Neuronal stem cell (in vitro differentiated cells): ENCODE measurements around the gene PER2.

ENCODE experiments used
- DNase-seq: peaks from one replicate; pipeline ENCODE4 v3.0.0-alpha.2; 2013; ENCODE audit warnings: low spot score
- H2AFZ ChIP-seq: one replicate; pipeline ENCODE4 v1.6.1; 2013; ENCODE audit warnings: mild to moderate bottlenecking, low read length, inconsistent platforms
- H2AK5ac ChIP-seq: 2 replicates; pipeline ENCODE4 v1.6.1; 2013; ENCODE audit warnings: low read depth, mild to moderate bottlenecking, inconsistent platforms, low read length, moderate library complexity, mixed read lengths
- H2BK120ac ChIP-seq: 2 replicates; pipeline ENCODE4 v1.6.1; 2013; ENCODE audit warnings: low read depth, mild to moderate bottlenecking, inconsistent platforms, low read length, moderate library complexity, mixed read lengths
- H2BK12ac ChIP-seq: one replicate; pipeline ENCODE4 v1.6.1; 2013; ENCODE audit warnings: low read length, inconsistent platforms
- H2BK15ac ChIP-seq: 2 replicates; pipeline ENCODE4 v1.6.1; 2013; ENCODE audit warnings: mild to moderate bottlenecking, low read length, inconsistent platforms, mixed read lengths
- H2BK5ac ChIP-seq: one replicate; pipeline ENCODE4 v1.6.1; 2013; ENCODE audit warnings: inconsistent platforms, mild to moderate bottlenecking, low read length, moderate library complexity
- H3K14ac ChIP-seq: one replicate; pipeline ENCODE4 v1.6.1; 2013; ENCODE audit warnings: low read length, inconsistent platforms
- H3K18ac ChIP-seq: 2 replicates; pipeline ENCODE4 v1.6.1; 2013; ENCODE audit warnings: low read length, inconsistent platforms
- H3K23ac ChIP-seq: 2 replicates; pipeline ENCODE4 v1.6.1; 2013; ENCODE audit warnings: low read depth, mild to moderate bottlenecking, mixed read lengths, low read length, inconsistent platforms; ENCODE audit not compliant: poor library complexity
- H3K27ac ChIP-seq: replicated peaks from 3 replicates; pipeline ENCODE4 v1.5.1; 2013; ENCODE audit warnings: low read length, inconsistent platforms
- H3K27me3 ChIP-seq, 3 experiments: 2 replicates each; pipeline ENCODE4 v1.6.1; 2013; ENCODE audit warnings: low read length in 3 of 3, mild to moderate bottlenecking in 2 of 3, inconsistent platforms in 1 of 3, low read depth in 1 of 3, mixed read lengths in 1 of 3, moderate library complexity in 1 of 3; ENCODE audit not compliant: control insufficient read depth in 3 of 3, insufficient read depth in 3 of 3
- H3K36me3 ChIP-seq, 2 donors: replicated peaks in 1 of 2; 2 replicates each; pipeline ENCODE4 v1.6.1; 2013; ENCODE audit warnings: low read length in 2 of 2; ENCODE audit not compliant: control insufficient read depth in 2 of 2, insufficient read depth in 2 of 2
- H3K4ac ChIP-seq: 2 replicates; pipeline ENCODE4 v1.6.1; 2013; ENCODE audit warnings: inconsistent platforms, mild to moderate bottlenecking, low read length, moderate library complexity
- H3K4me1 ChIP-seq, 2 donors: 1 replicate in 1 of 2; 2 replicates in 1 of 2; pipeline ENCODE4 v1.6.1; 2013; ENCODE audit warnings: low read length in 2 of 2, low read depth in 1 of 2; ENCODE audit not compliant: control insufficient read depth in 2 of 2, insufficient read depth in 1 of 2
- H3K4me2 ChIP-seq: one replicate; pipeline ENCODE4 v1.6.1; 2013; ENCODE audit warnings: mild to moderate bottlenecking, low read length, inconsistent platforms; ENCODE audit not compliant: insufficient read depth, poor library complexity, severe bottlenecking
- H3K4me3 ChIP-seq, 2 donors: 2 replicates each; pipeline ENCODE4 v1.5.1; 2013; ENCODE audit warnings: low read length in 2 of 2, mild to moderate bottlenecking in 2 of 2, inconsistent platforms in 1 of 2, moderate library complexity in 1 of 2
- H3K79me1 ChIP-seq: one replicate; pipeline ENCODE4 v1.6.1; 2013; ENCODE audit warnings: low read depth, mild to moderate bottlenecking, inconsistent platforms, low read length, moderate library complexity
- H3K9ac ChIP-seq: one replicate; pipeline ENCODE4 v1.6.1; 2013; ENCODE audit warnings: mild to moderate bottlenecking, low read depth, low read length, inconsistent platforms; ENCODE audit not compliant: poor library complexity
- H3K9me3 ChIP-seq, 2 donors: replicated peaks in 1 of 2; 2 replicates each; pipeline versions ENCODE3 to v1.6.1; 2013; ENCODE audit warnings: low read length in 2 of 2, mild to moderate bottlenecking in 2 of 2, inconsistent platforms in 1 of 2, low read depth in 1 of 2, mixed read lengths in 1 of 2, moderate library complexity in 1 of 2; ENCODE audit not compliant: control insufficient read depth in 2 of 2, insufficient read depth in 1 of 2
- H4K8ac ChIP-seq: one replicate; pipeline ENCODE4 v1.6.1; 2013; ENCODE audit warnings: low read depth, mild to moderate bottlenecking, inconsistent platforms, low read length, moderate library complexity
- H4K91ac ChIP-seq: one replicate; pipeline ENCODE4 v1.6.1; 2013; ENCODE audit warnings: low read length, low read depth, mild to moderate bottlenecking, inconsistent platforms; ENCODE audit not compliant: poor library complexity
- WGBS, 2 donors: extraction: QIAGEN DNeasy Blood & Tissue Kit; methylation state at CpG; one replicate each; pipeline ENCODE4 v1.1.7; 2013; ENCODE audit warnings: missing lambda C conversion rate in 2 of 2, mixed read lengths in 1 of 2; ENCODE audit not compliant: insufficient read length in 2 of 2, insufficient replicate concordance in 1 of 2; ENCODE audit errors: extremely low coverage in 2 of 2; 5-methylcytosine and 5-hydroxymethylcytosine counted together

PER2 gene

DNA sequence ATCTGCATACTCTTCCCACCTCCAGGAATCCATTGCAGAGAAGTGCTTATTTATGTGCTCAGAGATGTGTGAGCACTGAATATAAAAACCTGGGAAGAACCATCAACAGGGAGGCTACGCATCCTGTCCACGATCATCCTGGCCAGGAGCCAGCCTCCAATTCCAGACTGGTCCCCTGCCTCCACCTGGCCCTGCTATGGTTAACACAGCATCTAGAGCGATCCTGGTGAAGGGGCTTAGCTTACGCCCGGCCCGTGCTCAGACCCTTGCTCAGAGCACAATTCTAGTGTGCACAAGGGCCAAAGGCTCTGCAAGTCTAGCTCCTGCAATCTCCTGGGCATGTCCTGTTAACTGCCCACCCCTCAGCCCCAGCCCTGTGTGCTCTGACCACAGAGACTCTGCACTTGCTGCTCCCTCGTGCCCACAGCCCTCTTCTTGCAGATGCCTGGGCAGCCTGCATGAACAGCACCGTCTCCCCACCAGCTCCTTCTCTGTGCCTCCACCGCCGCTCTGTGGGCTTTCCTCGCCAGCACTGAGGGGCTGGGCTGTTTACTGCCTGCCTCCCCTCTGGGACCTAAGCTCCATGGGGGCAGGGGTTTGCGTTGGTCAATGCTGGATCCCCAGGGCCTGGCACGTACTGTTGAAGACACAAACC lies 6.5 kb downstream of the PER2 start:
- Histone ChIP-seq H2BK120ac (peak overlapping the region; percentile 24), H4K8ac (no peak overlapping the region), H2BK15ac (no peak overlapping the region), H3K18ac (peak overlapping the region; percentile 78), H3K4ac (no peak overlapping the region), H3K9ac (peak overlapping the region; percentile 47), H3K23ac (no peak overlapping the region), H2BK5ac (no peak overlapping the region), H3K14ac (no peak overlapping the region), H2AK5ac (no peak overlapping the region), H3K4me2 (no peak overlapping the region), H3K27ac (no peak overlapping the region), H4K91ac (no peak overlapping the region), H3K27me3 (no peaks in the 10 kb centered on the region), H3K9me3 (no peaks in the 10 kb centered on the region), H3K79me1 (peaks cover 1% of the 10 kb centered on the region), H2BK12ac (no peak overlapping the region), H2AFZ (no peak overlapping the region), H3K4me3 (no peak overlapping the region), H3K36me3 (peaks cover 0 to 5% of the 10 kb centered on the region in 2 donors), H3K4me1 (peaks cover 20 to 22% of the 10 kb centered on the region in 2 donors)
- DNase-seq: no peak
- WGBS, 2 donors: no CpG with 5 or more reads among the region's 13 CpGs

DNA sequence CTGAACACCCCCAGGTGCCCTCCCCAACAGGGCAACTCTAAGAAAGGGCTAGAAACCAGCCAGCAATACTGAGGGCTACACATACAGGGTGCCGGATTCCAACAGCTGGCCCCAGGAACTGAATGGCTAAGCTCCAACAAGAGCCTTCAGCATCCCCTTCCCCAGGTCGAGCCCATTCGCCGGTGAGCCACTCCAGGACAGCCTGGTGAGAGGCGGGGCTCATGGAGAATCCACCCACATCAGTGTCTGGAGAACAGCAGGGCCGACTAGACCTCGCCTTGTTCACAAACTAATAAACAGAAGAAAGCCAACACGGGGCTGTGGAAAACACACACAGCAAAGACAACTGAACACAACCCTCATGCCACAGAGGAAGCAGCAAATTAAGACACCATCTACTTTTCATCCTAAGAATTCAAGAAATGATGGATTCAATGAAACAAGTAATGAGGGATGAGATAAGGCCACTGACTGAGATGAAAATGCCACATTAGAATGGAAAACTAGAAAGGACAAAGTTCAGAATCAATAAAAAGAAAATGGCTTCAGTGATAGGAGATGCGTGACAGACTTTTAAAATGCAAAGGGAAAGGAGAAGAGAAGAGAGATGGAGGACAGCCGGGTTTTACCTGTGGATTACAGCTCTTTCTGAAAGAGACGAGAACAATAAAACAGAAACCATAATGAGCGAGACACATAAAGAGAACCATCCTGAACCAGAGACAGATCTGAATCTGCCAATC lies 8.2 kb downstream of the PER2 start:
- H3K9ac ChIP-seq: no peak overlapping the region
- H3K18ac ChIP-seq: no peak overlapping the region
- no peak overlapping the region for H3K4me3 ChIP-seq
- peaks cover 1% of the 10 kb centered on the region for H3K79me1 ChIP-seq
- H2BK12ac ChIP-seq: no peak overlapping the region
- H3K4me2 ChIP-seq: no peak overlapping the region
- no peak overlapping the region for H4K8ac ChIP-seq
- no peak for DNase-seq
- no peak overlapping the region for H3K27ac ChIP-seq
- no peak overlapping the region for H4K91ac ChIP-seq
- H2AFZ ChIP-seq: no peak overlapping the region
- no peak overlapping the region for H3K4ac ChIP-seq
- H2BK15ac ChIP-seq: no peak overlapping the region
- no peak overlapping the region for H2BK120ac ChIP-seq
- H3K9me3 ChIP-seq: no peaks in the 10 kb centered on the region
- no CpG with 5 or more reads among the region's 12 CpGs for WGBS, 2 donors
- H3K27me3 ChIP-seq: no peaks in the 10 kb centered on the region
- no peak overlapping the region for H2AK5ac ChIP-seq
- H3K23ac ChIP-seq: no peak overlapping the region
- H2BK5ac ChIP-seq: no peak overlapping the region
- H3K36me3 ChIP-seq: peaks cover 3 to 19% of the 10 kb centered on the region in 2 donors
- no peak overlapping the region for H3K14ac ChIP-seq
- peaks cover 6 to 8% of the 10 kb centered on the region in 2 donors for H3K4me1 ChIP-seq

DNA sequence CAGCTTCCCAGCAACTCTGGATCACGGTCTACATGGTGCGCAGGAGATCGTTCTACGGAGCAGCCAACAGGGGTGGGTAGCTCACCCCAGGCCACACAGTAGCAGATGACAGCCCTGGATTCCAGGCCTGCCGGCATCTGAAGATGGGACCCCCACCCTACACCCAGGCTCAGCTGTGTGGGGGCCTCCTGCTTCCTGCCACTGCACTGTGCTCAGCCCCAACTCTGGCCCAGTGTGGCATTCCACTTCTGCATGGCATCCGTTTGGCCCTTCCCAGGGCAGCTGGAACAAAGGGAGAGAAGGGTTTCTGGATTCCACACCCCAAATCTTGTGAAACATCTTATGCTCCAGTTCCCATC lies 9.1 kb downstream of the PER2 start:
- Histone ChIP-seq H3K4ac (peak overlapping the region; percentile 55), H3K14ac (no peak overlapping the region), H3K9ac (no peak overlapping the region), H4K91ac (no peak overlapping the region), H4K8ac (no peak overlapping the region), H2BK15ac (no peak overlapping the region), H2BK12ac (no peak overlapping the region), H2BK120ac (no peak overlapping the region), H3K79me1 (peaks cover 1% of the 10 kb centered on the region), H3K4me1 (peaks cover 0 to 2% of the 10 kb centered on the region in 2 donors), H3K27me3 (no peaks in the 10 kb centered on the region), H3K36me3 (peaks cover 4 to 29% of the 10 kb centered on the region in 2 donors), H3K9me3 (no peaks in the 10 kb centered on the region), H3K4me3 (no peak overlapping the region), H2AK5ac (peak overlapping the region; percentile 6), H3K18ac (no peak overlapping the region), H3K4me2 (no peak overlapping the region), H3K23ac (peak overlapping the region; percentile 49), H2AFZ (no peak overlapping the region), H3K27ac (no peak overlapping the region), H2BK5ac (no peak overlapping the region)
- no peak for DNase-seq
- WGBS, 2 donors: no CpG with 5 or more reads among the region's 6 CpGs

DNA sequence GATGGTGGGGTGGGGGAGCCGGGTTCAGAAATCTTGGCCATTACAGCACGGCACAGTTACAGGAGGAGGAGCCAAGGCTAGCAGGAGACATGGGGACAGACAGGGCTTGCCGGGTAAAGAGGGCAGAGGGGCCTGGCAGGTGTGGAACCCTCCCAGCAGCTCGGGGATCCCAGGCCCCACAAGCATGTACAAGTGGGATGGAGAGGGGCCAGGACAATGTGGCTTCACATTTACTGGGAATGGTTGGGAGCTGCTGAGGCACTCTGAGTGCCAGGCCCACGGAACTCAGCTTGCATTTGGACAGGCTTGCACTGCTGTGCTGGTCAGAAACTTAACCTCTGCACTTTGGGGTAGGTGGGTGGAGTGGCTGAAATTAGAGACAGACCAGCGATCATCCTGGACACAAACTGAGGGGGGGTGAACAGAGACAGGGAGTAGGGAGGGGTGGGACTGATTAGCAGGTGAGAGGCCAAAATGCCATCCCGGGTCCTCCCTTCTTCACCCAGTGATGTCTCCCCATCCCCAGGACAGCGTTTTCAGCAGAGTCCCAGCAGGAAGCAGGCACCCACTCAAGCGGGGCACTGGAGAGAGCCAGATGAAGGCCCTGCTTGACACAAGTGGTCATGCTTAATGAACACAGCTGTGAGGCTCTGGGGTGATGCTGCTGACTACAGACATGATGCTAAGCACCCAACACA lies 9.6 kb downstream of the PER2 start:
- no peak overlapping the region for H3K4me2 ChIP-seq
- no peak overlapping the region for H3K14ac ChIP-seq
- H2BK120ac ChIP-seq: no peak overlapping the region
- H2BK5ac ChIP-seq: no peak overlapping the region
- no peak overlapping the region for H4K91ac ChIP-seq
- no peak for DNase-seq
- peaks cover 0 to 2% of the 10 kb centered on the region in 2 donors for H3K4me1 ChIP-seq
- H3K27me3 ChIP-seq: no peaks in the 10 kb centered on the region
- no peak overlapping the region for H3K18ac ChIP-seq
- no peak overlapping the region for H2AFZ ChIP-seq
- H3K4me3 ChIP-seq: no peak overlapping the region
- no peak overlapping the region for H3K9ac ChIP-seq
- no peaks in the 10 kb centered on the region for H3K9me3 ChIP-seq
- peaks cover 7 to 32% of the 10 kb centered on the region in 2 donors for H3K36me3 ChIP-seq
- H2AK5ac ChIP-seq: peak overlapping the region; percentile 6
- peaks cover 1% of the 10 kb centered on the region for H3K79me1 ChIP-seq
- no CpG with 5 or more reads among the region's 9 CpGs for WGBS, 2 donors
- H4K8ac ChIP-seq: no peak overlapping the region
- peak overlapping the region; percentile 55 for H3K4ac ChIP-seq
- no peak overlapping the region for H2BK15ac ChIP-seq
- H3K23ac ChIP-seq: peak overlapping the region; percentile 49
- H2BK12ac ChIP-seq: no peak overlapping the region
- no peak overlapping the region for H3K27ac ChIP-seq
